Lower leg skin (tissue), 4 donors: Measurements from ENCODE around the gene RHOJ. TPM values are rescaled to one million over a fixed set of nuclear protein-coding genes. Genes with fewer than 3 reads are reported as not detected.
"Not testable (repeated sequence)": the region's sequence is repeated elsewhere in the genome, so short reads cannot be mapped to it uniquely, and the experiment has no call there.

Experiments
- DNase-seq, 2 donors: peaks; one replicate each; pipeline ENCODE4 v3.0.0-alpha.2; 2019; ENCODE audit warnings: low spot score in 2 of 2
- H3K4me3 ChIP-seq: fragments of 200-600 bp; sonication (generic); 2 replicates; pipeline ENCODE4 v1.5.1; 2017; ENCODE audit warnings: mild to moderate bottlenecking, low read depth; ENCODE audit not compliant: poor library complexity, severe bottlenecking
- CTCF ChIP-seq, 3 donors: fragments of 450-650 bp; IDR thresholded peaks; one replicate each; pipeline ENCODE4 v1.5.1; 2016; ENCODE audit warnings: antibody characterized with exemption in 3 of 3, mild to moderate bottlenecking in 3 of 3, moderate library complexity in 2 of 3
- POLR2A ChIP-seq, 2 donors: fragments of 450-650 bp; IDR thresholded peaks; one replicate each; pipeline ENCODE4 v1.6.1; 2016 to 2017; ENCODE audit warnings: antibody characterized with exemption in 2 of 2, mild to moderate bottlenecking in 1 of 2, moderate library complexity in 1 of 2
- WGBS, 2 donors: methylation state at CpG; one replicate each; pipeline ENCODE4 v1.1.5; 2018; 5-methylcytosine and 5-hydroxymethylcytosine counted together
- intact Hi-C: fragments of 100-400 bp; cut with DNase I; formaldehyde crosslinking; loops from one replicate; pipeline ENCODE4 v1.15.0; 2023; ENCODE audit warnings: low total_unique reads
- total RNA-seq, 4 donors: library from RNA; depleted of rRNA; stranded (reverse); fragments of >200 nt; gene quantifications; one replicate each; pipeline ENCODE4 v1.1.0, GENCODE V29; 2016

RHOJ gene
- total RNA-seq, 4 donors from 2014 or later: 0.65 to 5.5 (median 1.3) TPM

- no peak for DNase-seq
- intact Hi-C loops: loop anchor here (10.0 kb wide), 1 partner anchor 1102 kb away; no protein-coding TSS in a partner anchor
- TF ChIP-seq POLR2A (IDR thresholded peaks at IDR 0.05) (no peak), CTCF (IDR thresholded peaks at IDR 0.05) (peak in 1 of 3 donors; percentile 70)
- WGBS, 2 donors: 42 to 50% methylated on average over 5 of the region's 5 CpGs
- H3K4me3 ChIP-seq: no peak overlapping the region
Observed at GRCh38 chr14:63276492-63277342, 72.5 kb downstream of the RHOJ start.

GRCh38 chr14:63277591-63278183 lies 73.4 kb downstream of the RHOJ start:
- intact Hi-C loops: loop anchor here (10.0 kb wide), 1 partner anchor 1103 kb away; no protein-coding TSS in a partner anchor
- TF ChIP-seq POLR2A (IDR thresholded peaks at IDR 0.05) (no peak), CTCF (IDR thresholded peaks at IDR 0.05) (no peak)
- no peak for DNase-seq
- H3K4me3 ChIP-seq: no peak overlapping the region
- WGBS, 2 donors: 67 to 73% methylated on average over 2 of the region's 2 CpGs

DNA sequence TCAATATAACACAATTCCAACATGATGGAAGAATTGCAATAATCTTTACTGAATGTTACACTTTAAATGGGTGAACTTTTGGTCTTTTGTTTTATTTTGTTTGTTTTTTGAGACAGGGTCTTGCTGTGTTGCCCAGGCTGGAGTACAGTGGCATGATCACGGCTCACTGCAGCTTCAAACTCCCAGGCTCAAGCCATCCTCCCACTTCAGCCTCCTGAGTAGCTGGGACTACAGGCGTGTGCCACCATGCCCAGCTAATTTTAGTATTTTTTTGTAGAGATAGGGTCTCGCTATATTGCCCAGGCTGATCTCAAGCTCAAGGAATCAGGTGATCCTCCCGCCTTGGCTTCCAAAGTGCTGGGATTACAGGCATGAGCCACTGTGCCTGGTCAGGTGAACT lies 75.7 kb downstream of the RHOJ start:
- WGBS, 2 donors: 97% methylated on average over 4 of the region's 4 CpGs
- DNase-seq: not testable (repeated sequence)
- intact Hi-C loops: loop anchor here (10.0 kb wide), 1 partner anchor 1105 kb away; no protein-coding TSS in a partner anchor

GRCh38 chr14:63282997-63283883 lies 79.0 kb downstream of the RHOJ start:
- DNase-seq: no peak
- WGBS, 2 donors: 48 to 52% methylated on average over 8 of the region's 8 CpGs
- intact Hi-C loops: no loop called here
- no peak overlapping the region for H3K4me3 ChIP-seq
- TF ChIP-seq CTCF (IDR thresholded peaks at IDR 0.05) (no peak), POLR2A (IDR thresholded peaks at IDR 0.05) (no peak)

More for the DNA sequence above, 75.7 kb downstream of the RHOJ start:
- not testable (repeated sequence) for H3K4me3 ChIP-seq

DNA sequence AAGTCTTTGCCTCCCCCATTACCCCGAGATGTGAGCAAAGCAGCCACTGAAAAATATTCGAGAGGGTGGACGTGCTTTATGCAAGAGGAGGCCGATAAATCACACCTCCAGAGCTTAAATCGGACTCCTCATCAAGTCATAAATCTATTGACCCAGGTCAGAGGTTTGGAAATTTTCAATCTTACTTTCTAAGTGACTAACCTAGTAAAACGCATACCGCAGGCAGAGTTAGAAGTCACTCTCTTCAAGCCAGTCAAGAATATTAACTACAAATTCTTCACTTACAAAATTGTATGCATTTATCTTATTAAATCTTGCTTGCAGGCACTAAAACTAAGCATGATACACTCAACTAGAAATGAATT lies 79.6 kb downstream of the RHOJ start:
- intact Hi-C loops: no loop called here
- no peak for DNase-seq
- WGBS, 2 donors: 70 to 72% methylated on average over 7 of the region's 7 CpGs

More for the DNA sequence above, 79.6 kb downstream of the RHOJ start:
- no peak overlapping the region for H3K4me3 ChIP-seq
- no peak for TF ChIP-seq POLR2A (IDR thresholded peaks at IDR 0.05)
- no peak for TF ChIP-seq CTCF (IDR thresholded peaks at IDR 0.05)
